Progenitor cell of endocrine pancreas (in vitro differentiated cells): ENCODE data around the gene KCNQ1. TPM values are rescaled to one million over a fixed set of nuclear protein-coding genes. Genes with fewer than 3 reads are reported as not detected.

Source experiments
- DNase-seq: peaks from one replicate; pipeline ENCODE4 v3.0.0; 2021; ENCODE audit warnings: low spot score; ENCODE audit not compliant: unreplicated experiment
- H3K27ac Mint-ChIP-seq: 2 replicates; pipeline ENCODE4 v1.8.0; 2021; ENCODE audit warnings: mild to moderate bottlenecking, moderate library complexity, mixed read lengths
- H3K27me3 Mint-ChIP-seq: 2 replicates; pipeline ENCODE4 v1.8.0; 2021; ENCODE audit warnings: mixed read lengths
- H3K36me3 Mint-ChIP-seq: 2 replicates; pipeline ENCODE4 v1.8.0; 2022; ENCODE audit warnings: mixed read lengths; ENCODE audit not compliant: insufficient read depth
- H3K4me1 Mint-ChIP-seq: 2 replicates; pipeline ENCODE4 v1.8.0; 2021; ENCODE audit warnings: low read depth, mixed read lengths
- H3K4me3 Mint-ChIP-seq: 2 replicates; pipeline ENCODE4 v1.8.0; 2021; ENCODE audit warnings: low read depth, mild to moderate bottlenecking, moderate library complexity, mixed read lengths
- H3K9me3 Mint-ChIP-seq: 2 replicates; pipeline ENCODE4 v1.8.0; 2021; ENCODE audit warnings: low read depth, mixed read lengths
- total RNA-seq: library from RNA; stranded (reverse); gene quantifications from 2 replicates; pipeline ENCODE4 v1.2.1, GENCODE V29; 2021
- TF ChIP-seq, protein P1 (sequence below): fragments of 200-600 bp; sonication (generic); IDR thresholded peaks from one replicate; pipeline ENCODE4 v1.5.0; 2021; ENCODE audit warnings: antibody characterized with exemption, mild to moderate bottlenecking; ENCODE audit not compliant: unreplicated experiment

KCNQ1 gene
- total RNA-seq, 1 donor from 2014 or later: 3.3 TPM

GRCh38 chr11:2554338-2555207 is 109.8 kb downstream of the KCNQ1 start:
- H3K27me3 Mint-ChIP-seq: peaks cover 52% of the 10 kb centered on the region
- peaks cover 10% of the 10 kb centered on the region for H3K9me3 Mint-ChIP-seq
- DNase-seq: no peak
- H3K4me3 Mint-ChIP-seq: no peak overlapping the region
- TF ChIP-seq, protein P1, sequence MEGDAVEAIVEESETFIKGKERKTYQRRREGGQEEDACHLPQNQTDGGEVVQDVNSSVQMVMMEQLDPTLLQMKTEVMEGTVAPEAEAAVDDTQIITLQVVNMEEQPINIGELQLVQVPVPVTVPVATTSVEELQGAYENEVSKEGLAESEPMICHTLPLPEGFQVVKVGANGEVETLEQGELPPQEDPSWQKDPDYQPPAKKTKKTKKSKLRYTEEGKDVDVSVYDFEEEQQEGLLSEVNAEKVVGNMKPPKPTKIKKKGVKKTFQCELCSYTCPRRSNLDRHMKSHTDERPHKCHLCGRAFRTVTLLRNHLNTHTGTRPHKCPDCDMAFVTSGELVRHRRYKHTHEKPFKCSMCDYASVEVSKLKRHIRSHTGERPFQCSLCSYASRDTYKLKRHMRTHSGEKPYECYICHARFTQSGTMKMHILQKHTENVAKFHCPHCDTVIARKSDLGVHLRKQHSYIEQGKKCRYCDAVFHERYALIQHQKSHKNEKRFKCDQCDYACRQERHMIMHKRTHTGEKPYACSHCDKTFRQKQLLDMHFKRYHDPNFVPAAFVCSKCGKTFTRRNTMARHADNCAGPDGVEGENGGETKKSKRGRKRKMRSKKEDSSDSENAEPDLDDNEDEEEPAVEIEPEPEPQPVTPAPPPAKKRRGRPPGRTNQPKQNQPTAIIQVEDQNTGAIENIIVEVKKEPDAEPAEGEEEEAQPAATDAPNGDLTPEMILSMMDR: no peak
- peaks cover 5% of the 10 kb centered on the region for H3K36me3 Mint-ChIP-seq
- peaks cover 3% of the 10 kb centered on the region for H3K4me1 Mint-ChIP-seq
- H3K27ac Mint-ChIP-seq: no peak overlapping the region

- Mint-ChIP-seq H3K4me1 (peaks cover 3% of the 10 kb centered on the region), H3K9me3 (peaks cover 10% of the 10 kb centered on the region), H3K36me3 (peaks cover 5% of the 10 kb centered on the region), H3K27me3 (peaks cover 46% of the 10 kb centered on the region), H3K4me3 (no peak overlapping the region), H3K27ac (no peak overlapping the region)
- DNase-seq: no peak
- TF ChIP-seq, protein P1: no peak
Observed at GRCh38 chr11:2555336-2555735, 110.5 kb downstream of the KCNQ1 start.

- H3K4me1 Mint-ChIP-seq: peaks cover 3% of the 10 kb centered on the region
- no peak for DNase-seq
- TF ChIP-seq, protein P1: no peak
- no peak overlapping the region for H3K4me3 Mint-ChIP-seq
- H3K9me3 Mint-ChIP-seq: peaks cover 10% of the 10 kb centered on the region
- H3K27ac Mint-ChIP-seq: no peak overlapping the region
- H3K27me3 Mint-ChIP-seq: peaks cover 45% of the 10 kb centered on the region
- H3K36me3 Mint-ChIP-seq: peaks cover 5% of the 10 kb centered on the region
Observed at GRCh38 chr11:2555891-2556290, 111.1 kb downstream of the KCNQ1 start.

GRCh38 chr11:2557381-2557780 is 112.6 kb downstream of the KCNQ1 start:
- Mint-ChIP-seq H3K9me3 (peaks cover 5% of the 10 kb centered on the region), H3K27ac (no peak overlapping the region), H3K27me3 (peaks cover 30% of the 10 kb centered on the region), H3K36me3 (peaks cover 2% of the 10 kb centered on the region), H3K4me1 (peaks cover 3% of the 10 kb centered on the region), H3K4me3 (no peak overlapping the region)
- no peak for DNase-seq
- TF ChIP-seq, protein P1: no peak

DNA sequence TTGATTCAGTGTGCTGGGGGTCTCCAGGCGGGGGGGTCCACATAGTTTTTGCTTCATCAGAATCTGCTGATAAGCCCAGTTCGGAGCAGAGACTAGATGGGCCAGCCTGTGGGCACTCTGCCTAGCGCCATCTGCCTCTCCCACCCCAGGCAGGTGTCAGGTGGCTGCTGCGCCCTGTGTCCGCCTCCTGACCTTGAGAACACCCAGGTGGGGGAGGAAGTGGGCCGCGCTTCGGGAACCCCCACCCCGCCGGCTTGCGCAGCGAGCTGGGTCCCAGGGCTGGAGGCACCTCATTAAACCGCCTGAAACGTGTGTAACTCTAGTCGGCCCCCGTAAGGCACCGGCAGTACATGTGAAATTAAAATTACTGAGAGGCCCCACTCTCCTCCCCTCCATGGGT is 113.6 kb downstream of the KCNQ1 start:
- DNase-seq: no peak
- H3K27me3 Mint-ChIP-seq: peaks cover 27% of the 10 kb centered on the region
- TF ChIP-seq, protein P1: no peak
- peaks cover 2% of the 10 kb centered on the region for H3K36me3 Mint-ChIP-seq
- no peak overlapping the region for H3K4me3 Mint-ChIP-seq
- peaks cover 5% of the 10 kb centered on the region for H3K9me3 Mint-ChIP-seq
- H3K27ac Mint-ChIP-seq: no peak overlapping the region
- H3K4me1 Mint-ChIP-seq: peaks cover 9% of the 10 kb centered on the region
